Measurements from ENCODE around the gene LRRC28.

LRRC28 gene

DNA sequence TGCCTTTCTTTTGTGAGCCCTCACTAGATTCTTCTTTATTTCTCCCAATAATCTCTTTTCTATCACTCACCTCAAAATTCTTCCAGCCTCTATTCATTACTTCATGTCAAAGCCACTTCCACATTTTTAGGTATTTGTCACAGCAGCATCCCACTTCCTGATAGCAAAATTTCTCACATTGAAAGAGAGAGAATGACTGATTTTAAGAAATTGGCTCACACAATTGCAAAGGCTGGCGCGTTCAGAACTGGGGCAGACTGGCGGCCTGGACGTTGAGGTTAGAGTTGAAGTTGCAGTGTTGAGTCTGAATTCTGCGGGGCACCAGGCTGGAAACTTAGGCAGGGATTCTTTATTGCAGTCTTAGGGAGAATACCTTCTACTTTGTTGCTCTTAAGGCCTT, 117.9 kb downstream of the LRRC28 start:
- no peaks in the 10 kb centered on the region for H3K36me3 ChIP-seq (ENCODE audit: insufficient read depth, insufficient read length, low read length)

DNA sequence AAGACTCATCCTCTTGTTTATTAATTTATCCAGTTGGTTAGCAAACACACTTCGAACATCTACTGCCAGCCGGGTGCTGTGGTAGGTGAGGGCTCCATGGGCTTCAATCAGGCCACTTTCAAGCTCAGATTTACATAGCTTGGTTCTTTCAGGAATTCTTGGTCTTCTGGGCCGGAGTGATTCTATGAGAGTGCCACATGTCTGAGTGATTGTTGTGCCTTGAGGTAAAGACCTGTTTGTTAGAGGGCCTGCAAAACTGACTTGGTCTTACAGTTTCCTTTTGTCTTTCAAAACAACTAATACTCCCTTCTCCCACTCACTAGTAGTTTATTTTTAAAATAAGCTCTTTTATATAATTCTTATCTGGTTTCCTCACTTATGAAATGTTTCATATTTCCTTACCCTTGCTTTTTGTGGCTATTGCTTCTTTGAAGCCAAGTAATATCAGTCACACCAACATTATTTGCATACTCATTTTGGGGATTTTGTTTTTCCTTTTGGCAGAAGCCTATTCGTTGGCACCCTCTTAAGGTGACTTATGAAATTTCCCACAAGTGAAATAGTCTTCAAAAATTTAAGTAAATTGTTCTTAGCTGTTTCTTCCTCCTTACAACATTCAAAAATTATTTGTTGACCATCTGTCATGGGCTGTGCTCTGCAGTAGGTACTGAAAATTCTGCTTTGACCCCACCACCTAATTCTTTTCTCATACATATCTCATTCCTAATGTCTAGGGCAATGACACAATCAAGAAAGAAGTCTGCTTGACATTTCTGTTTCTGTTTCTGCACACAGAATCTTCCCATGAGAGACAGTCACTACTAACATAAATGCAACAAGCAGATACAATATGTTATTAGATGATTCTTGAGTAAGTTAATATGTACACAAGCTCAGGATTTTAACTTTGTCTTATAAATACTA, 120.2 kb downstream of the LRRC28 start:
- no peak overlapping the region for H3K9ac ChIP-seq (ENCODE audit: insufficient read length, low read depth)
- H3K27me3 ChIP-seq (ENCODE audit: insufficient read depth, insufficient read length), result no peaks in the 10 kb centered on the region
- no peak for TF ChIP-seq SUZ12 (IDR thresholded peaks at IDR 0.05; ENCODE audit: extremely low read depth, insufficient read depth, insufficient read length)
- no peak for TF ChIP-seq ZNF274 (IDR thresholded peaks at IDR 0.05; ENCODE audit: low read depth, low read length)
- TF ChIP-seq YY1 (IDR thresholded peaks at IDR 0.05; ENCODE audit: insufficient read depth, insufficient read length), result no peak
- H3K4me1 ChIP-seq (ENCODE audit: insufficient read depth, insufficient read length), result no peaks in the 10 kb centered on the region
- DNase-seq (ENCODE audit: low read depth, low spot score), result no peak
- peaks cover 27% of the 10 kb centered on the region; the same call in 1 of the 2 replicates for H3K9me3 ChIP-seq (ENCODE audit: insufficient read depth, low read length)
- H3K4me3 ChIP-seq (ENCODE audit: insufficient read length, low read depth), result no peak overlapping the region
- no peaks in the 10 kb centered on the region for H3K36me3 ChIP-seq (ENCODE audit: insufficient read depth, insufficient read length, low read length)

More for the DNA sequence above, 117.9 kb downstream of the LRRC28 start:
- Histone ChIP-seq H3K4me3 (ENCODE audit: insufficient read length, low read depth) (no peak overlapping the region), H3K9me3 (ENCODE audit: insufficient read depth, low read length) (peaks cover 26% of the 10 kb centered on the region; the same call in 1 of the 2 replicates), H3K27me3 (ENCODE audit: insufficient read depth, insufficient read length) (no peaks in the 10 kb centered on the region), H3K4me1 (ENCODE audit: insufficient read depth, insufficient read length) (no peaks in the 10 kb centered on the region), H3K9ac (ENCODE audit: insufficient read length, low read depth) (no peak overlapping the region)
- DNase-seq (ENCODE audit: low read depth, low spot score), result no peak
- TF ChIP-seq ZNF274 (IDR thresholded peaks at IDR 0.05; ENCODE audit: low read depth, low read length), result no peak
- no peak for TF ChIP-seq SUZ12 (IDR thresholded peaks at IDR 0.05; ENCODE audit: extremely low read depth, insufficient read depth, insufficient read length)
- no peak for TF ChIP-seq YY1 (IDR thresholded peaks at IDR 0.05; ENCODE audit: insufficient read depth, insufficient read length)

- DNase-seq (ENCODE audit: low read depth, low spot score), result no peak
- H3K4me1 ChIP-seq (ENCODE audit: insufficient read depth, insufficient read length), result no peaks in the 10 kb centered on the region
- H3K9me3 ChIP-seq (ENCODE audit: insufficient read depth, low read length), result peaks cover 13% of the 10 kb centered on the region; the same call in 1 of the 2 replicates
- no peaks in the 10 kb centered on the region for H3K27me3 ChIP-seq (ENCODE audit: insufficient read depth, insufficient read length)
- H3K4me3 ChIP-seq (ENCODE audit: insufficient read length, low read depth), result no peak overlapping the region
- TF ChIP-seq SUZ12 (IDR thresholded peaks at IDR 0.05; ENCODE audit: extremely low read depth, insufficient read depth, insufficient read length), result no peak
- no peak for TF ChIP-seq YY1 (IDR thresholded peaks at IDR 0.05; ENCODE audit: insufficient read depth, insufficient read length)
- no peak for TF ChIP-seq ZNF274 (IDR thresholded peaks at IDR 0.05; ENCODE audit: low read depth, low read length)
- H3K9ac ChIP-seq (ENCODE audit: insufficient read length, low read depth), result no peak overlapping the region
- no peaks in the 10 kb centered on the region for H3K36me3 ChIP-seq (ENCODE audit: insufficient read depth, insufficient read length, low read length)
Observed at GRCh38 chr15:99385005-99385669, 133.9 kb downstream of the LRRC28 start.

GRCh38 chr15:99385865-99386264, 134.6 kb downstream of the LRRC28 start:
- DNase-seq (ENCODE audit: low read depth, low spot score), result no peak
- no peak overlapping the region for H3K9ac ChIP-seq (ENCODE audit: insufficient read length, low read depth)
- no peak overlapping the region for H3K4me3 ChIP-seq (ENCODE audit: insufficient read length, low read depth)
- no peak for TF ChIP-seq ZNF274 (IDR thresholded peaks at IDR 0.05; ENCODE audit: low read depth, low read length)
- no peak for TF ChIP-seq SUZ12 (IDR thresholded peaks at IDR 0.05; ENCODE audit: extremely low read depth, insufficient read depth, insufficient read length)
- TF ChIP-seq YY1 (IDR thresholded peaks at IDR 0.05; ENCODE audit: insufficient read depth, insufficient read length), result no peak
- H3K9me3 ChIP-seq (ENCODE audit: insufficient read depth, low read length), result peaks cover 13% of the 10 kb centered on the region; the same call in 1 of the 2 replicates
- H3K36me3 ChIP-seq (ENCODE audit: insufficient read depth, insufficient read length, low read length), result no peaks in the 10 kb centered on the region
- H3K27me3 ChIP-seq (ENCODE audit: insufficient read depth, insufficient read length), result no peaks in the 10 kb centered on the region
- no peaks in the 10 kb centered on the region for H3K4me1 ChIP-seq (ENCODE audit: insufficient read depth, insufficient read length)

DNA sequence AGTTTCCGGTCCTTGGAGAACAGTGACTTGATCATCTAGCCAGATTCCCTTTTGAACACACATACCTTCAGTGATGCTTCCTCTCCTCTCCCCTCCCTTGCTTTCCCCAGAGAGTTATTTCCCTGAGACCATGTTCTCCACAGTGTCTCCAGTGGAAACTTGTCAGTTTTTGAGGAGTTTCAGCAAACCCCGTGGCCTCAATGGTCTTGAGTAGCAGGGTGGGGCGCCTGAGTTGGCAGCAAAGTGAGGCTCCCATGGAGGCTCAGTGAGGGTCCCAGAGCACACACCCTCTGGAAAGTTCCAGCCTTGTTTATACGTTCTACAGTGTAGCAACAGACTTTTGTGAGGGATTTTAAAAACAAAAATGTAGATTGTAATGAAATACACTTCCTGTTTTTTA, 135.1 kb downstream of the LRRC28 start:
- DNase-seq (ENCODE audit: low read depth, low spot score), result no peak
- Histone ChIP-seq H3K9me3 (ENCODE audit: insufficient read depth, low read length) (peaks cover 13% of the 10 kb centered on the region; the same call in 1 of the 2 replicates), H3K36me3 (ENCODE audit: insufficient read depth, insufficient read length, low read length) (no peaks in the 10 kb centered on the region)

GRCh38 chr15:99387421-99388168, 136.3 kb downstream of the LRRC28 start:
- no peaks in the 10 kb centered on the region for H3K27me3 ChIP-seq (ENCODE audit: insufficient read depth, insufficient read length)
- H3K4me1 ChIP-seq (ENCODE audit: insufficient read depth, insufficient read length), result no peaks in the 10 kb centered on the region
- DNase-seq (ENCODE audit: low read depth, low spot score), result no peak
- no peak overlapping the region for H3K9ac ChIP-seq (ENCODE audit: insufficient read length, low read depth)
- no peaks in the 10 kb centered on the region for H3K36me3 ChIP-seq (ENCODE audit: insufficient read depth, insufficient read length, low read length)
- no peak overlapping the region for H3K4me3 ChIP-seq (ENCODE audit: insufficient read length, low read depth)
- peaks cover 8% of the 10 kb centered on the region; the same call in 1 of the 2 replicates for H3K9me3 ChIP-seq (ENCODE audit: insufficient read depth, low read length)
- TF ChIP-seq YY1 (IDR thresholded peaks at IDR 0.05; ENCODE audit: insufficient read depth, insufficient read length) (no peak), SUZ12 (IDR thresholded peaks at IDR 0.05; ENCODE audit: extremely low read depth, insufficient read depth, insufficient read length) (no peak), ZNF274 (IDR thresholded peaks at IDR 0.05; ENCODE audit: low read depth, low read length) (no peak)

More for the DNA sequence above, 135.1 kb downstream of the LRRC28 start:
- TF ChIP-seq SUZ12 (IDR thresholded peaks at IDR 0.05; ENCODE audit: extremely low read depth, insufficient read depth, insufficient read length) (no peak), ZNF274 (IDR thresholded peaks at IDR 0.05; ENCODE audit: low read depth, low read length) (no peak), YY1 (IDR thresholded peaks at IDR 0.05; ENCODE audit: insufficient read depth, insufficient read length) (no peak)
- Histone ChIP-seq H3K4me1 (ENCODE audit: insufficient read depth, insufficient read length) (no peaks in the 10 kb centered on the region), H3K9ac (ENCODE audit: insufficient read length, low read depth) (no peak overlapping the region), H3K27me3 (ENCODE audit: insufficient read depth, insufficient read length) (no peaks in the 10 kb centered on the region), H3K4me3 (ENCODE audit: insufficient read length, low read depth) (no peak overlapping the region)

All from NT2/D1 (cell line).